OCI-LY1 (cell line): ENCODE results near the gene SZT2.

Experiments used
- H2AFZ ChIP-seq: fragments of 200-600 bp; sonication (generic), shearing (Covaris generic); 2 replicates; pipeline ENCODE4 v1.6.0; 2014; ENCODE audit warnings: antibody characterized with exemption, mild to moderate bottlenecking, low read length
- H3F3A ChIP-seq: fragments of 200-600 bp; sonication (generic), shearing (Covaris generic); 2 replicates; pipeline ENCODE4 v1.6.0; 2014; ENCODE audit warnings: mild to moderate bottlenecking, antibody characterized with exemption, low read length, moderate library complexity; ENCODE audit not compliant: insufficient read depth
- H3K27ac ChIP-seq: fragments of 200-600 bp; sonication (generic); 2 replicates; pipeline ENCODE4 v1.5.1; 2014; ENCODE audit warnings: low read length, mixed run types, mild to moderate bottlenecking, low read depth; ENCODE audit not compliant: poor library complexity, severe bottlenecking
- H3K27me3 ChIP-seq: fragments of 200-600 bp; sonication (generic); 2 replicates; pipeline ENCODE4 v1.6.0; 2014; ENCODE audit warnings: antibody characterized with exemption, mild to moderate bottlenecking, low read length, moderate library complexity; ENCODE audit not compliant: insufficient read depth
- H3K36me3 ChIP-seq: fragments of 200-600 bp; sonication (generic); 2 replicates; pipeline ENCODE4 v1.6.1; 2014; ENCODE audit warnings: mild to moderate bottlenecking, antibody characterized with exemption, low read length, moderate library complexity, mixed read lengths; ENCODE audit not compliant: insufficient read depth
- H3K4me1 ChIP-seq: fragments of 200-600 bp; sonication (generic); 2 replicates; pipeline ENCODE4 v1.5.1; 2014; ENCODE audit warnings: mild to moderate bottlenecking, low read length, moderate library complexity; ENCODE audit not compliant: insufficient read depth, severe bottlenecking
- H3K4me2 ChIP-seq: fragments of 200-600 bp; sonication (generic), shearing (Covaris generic); 2 replicates; pipeline ENCODE4 v1.6.1; 2014; ENCODE audit warnings: low read length
- H3K4me3 ChIP-seq: fragments of 200-600 bp; sonication (generic); 2 replicates; pipeline ENCODE4 v1.5.1; 2014; ENCODE audit warnings: low read length, low read depth, mild to moderate bottlenecking, mixed read lengths; ENCODE audit not compliant: poor library complexity, severe bottlenecking
- H3K79me2 ChIP-seq: fragments of 200-600 bp; shearing (Covaris generic); 2 replicates; pipeline ENCODE4 v1.6.1; 2016; ENCODE audit warnings: mixed run types, low read length, mixed read lengths; ENCODE audit not compliant: insufficient read depth
- H3K9ac ChIP-seq: fragments of 200-600 bp; sonication (generic), shearing (Covaris generic); 2 replicates; pipeline ENCODE4 v1.6.1; 2014; ENCODE audit warnings: mild to moderate bottlenecking, low read length, mixed read lengths
- H3K9me2 ChIP-seq: fragments of 200-600 bp; sonication (generic), shearing (Covaris generic); 2 replicates; pipeline ENCODE4 v1.6.1; 2014; ENCODE audit warnings: low read depth, mild to moderate bottlenecking, low read length, mixed read lengths
- H3K9me3 ChIP-seq: fragments of 200-600 bp; shearing (Covaris generic); 2 replicates; pipeline ENCODE4 v1.6.1; 2014; ENCODE audit warnings: low read length, mixed read lengths
- H4K20me1 ChIP-seq: fragments of 200-600 bp; sonication (generic), shearing (Covaris generic); 2 replicates; pipeline ENCODE4 v1.6.0; 2016; ENCODE audit warnings: mild to moderate bottlenecking, low read length; ENCODE audit not compliant: insufficient read depth
- EZH2 ChIP-seq: fragments of 200-600 bp; sonication (generic), shearing (Covaris generic); IDR thresholded peaks from 2 replicates; pipeline ENCODE4 v1.8.0; 2017; ENCODE audit warnings: borderline replicate concordance, mixed run types, mild to moderate bottlenecking, antibody characterized with exemption, low read length, moderate library complexity, mixed read lengths
- TF ChIP-seq, protein P1 (sequence below): fragments of 200-600 bp; sonication (generic), shearing (Covaris generic); IDR thresholded peaks from 2 replicates; pipeline ENCODE4 v1.5.1; 2017; ENCODE audit warnings: mild to moderate bottlenecking, antibody characterized with exemption, low read length, moderate library complexity, mixed read lengths

Gene SZT2

DNA sequence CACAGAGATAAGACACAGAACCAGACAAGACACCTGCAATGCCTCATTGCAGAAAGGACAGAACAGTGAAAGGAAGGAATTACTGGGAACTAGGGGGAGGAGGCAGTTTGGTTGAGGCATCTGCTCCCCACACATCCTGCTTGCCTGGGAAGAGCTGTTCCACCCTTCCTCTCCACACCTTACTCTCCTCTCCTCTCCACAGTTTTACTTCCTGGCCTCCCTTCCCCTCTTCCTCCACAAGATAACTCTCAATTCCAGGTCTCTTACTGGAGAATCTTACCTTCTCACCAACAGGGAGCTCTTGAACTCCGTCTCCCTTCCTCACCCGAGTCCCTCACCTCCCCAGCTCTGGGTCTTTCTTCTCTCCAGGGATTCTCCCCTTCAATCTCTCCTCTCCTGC is 24.0 kb upstream of the SZT2 start:
- H3K4me3 ChIP-seq, result peak overlapping the region; percentile 85
- TF ChIP-seq EZH2, result no peak
- H3K36me3 ChIP-seq, result peaks cover 49% of the 10 kb centered on the region
- H3K9ac ChIP-seq, result peak overlapping the region; percentile 88; the same call in 1 of the 2 replicates
- H3K9me3 ChIP-seq, result no peaks in the 10 kb centered on the region
- H3F3A ChIP-seq, result peaks cover 4% of the 10 kb centered on the region; the same call in 1 of the 2 replicates
- H3K4me1 ChIP-seq, result peaks cover 34% of the 10 kb centered on the region
- no peak overlapping the region for H3K27ac ChIP-seq
- H3K27me3 ChIP-seq, result no peaks in the 10 kb centered on the region
- H3K79me2 ChIP-seq, result no peaks in the 10 kb centered on the region
- no peaks in the 10 kb centered on the region for H3K9me2 ChIP-seq
- H4K20me1 ChIP-seq, result no peaks in the 10 kb centered on the region
- H2AFZ ChIP-seq, result no peak overlapping the region
- H3K4me2 ChIP-seq, result peak overlapping the region; percentile 81

DNA sequence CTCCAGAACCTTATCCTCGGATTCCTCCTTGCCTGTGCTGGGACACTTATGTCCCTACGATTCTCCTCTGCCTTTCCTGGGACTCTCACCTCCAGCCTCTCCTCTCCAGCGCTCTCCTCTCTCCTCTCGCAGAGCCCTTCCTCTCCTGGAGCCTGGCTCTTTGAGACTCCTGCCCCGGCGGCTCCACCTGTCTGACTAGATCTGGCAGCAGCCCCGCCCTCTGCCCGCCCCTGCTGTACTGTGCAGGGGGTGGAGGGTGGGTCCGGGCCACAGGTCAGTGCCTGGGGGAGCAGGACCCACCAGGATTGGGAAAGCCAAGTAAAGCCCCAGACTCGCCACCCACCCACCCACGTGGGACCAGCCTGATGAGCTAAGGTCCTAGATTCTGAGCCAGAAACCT is 23.5 kb upstream of the SZT2 start:
- Histone ChIP-seq H2AFZ (no peak overlapping the region), H3F3A (peaks cover 4% of the 10 kb centered on the region; the same call in 1 of the 2 replicates), H3K9me3 (no peaks in the 10 kb centered on the region), H3K36me3 (peaks cover 44% of the 10 kb centered on the region), H3K9me2 (no peaks in the 10 kb centered on the region), H3K79me2 (no peaks in the 10 kb centered on the region), H3K4me2 (peak overlapping the region; percentile 81), H3K27ac (peak overlapping the region; percentile 66), H3K9ac (peak overlapping the region; percentile 88), H3K4me3 (peak overlapping the region; percentile 85), H3K27me3 (no peaks in the 10 kb centered on the region), H4K20me1 (no peaks in the 10 kb centered on the region), H3K4me1 (peaks cover 29% of the 10 kb centered on the region)
- TF ChIP-seq, protein P1, sequence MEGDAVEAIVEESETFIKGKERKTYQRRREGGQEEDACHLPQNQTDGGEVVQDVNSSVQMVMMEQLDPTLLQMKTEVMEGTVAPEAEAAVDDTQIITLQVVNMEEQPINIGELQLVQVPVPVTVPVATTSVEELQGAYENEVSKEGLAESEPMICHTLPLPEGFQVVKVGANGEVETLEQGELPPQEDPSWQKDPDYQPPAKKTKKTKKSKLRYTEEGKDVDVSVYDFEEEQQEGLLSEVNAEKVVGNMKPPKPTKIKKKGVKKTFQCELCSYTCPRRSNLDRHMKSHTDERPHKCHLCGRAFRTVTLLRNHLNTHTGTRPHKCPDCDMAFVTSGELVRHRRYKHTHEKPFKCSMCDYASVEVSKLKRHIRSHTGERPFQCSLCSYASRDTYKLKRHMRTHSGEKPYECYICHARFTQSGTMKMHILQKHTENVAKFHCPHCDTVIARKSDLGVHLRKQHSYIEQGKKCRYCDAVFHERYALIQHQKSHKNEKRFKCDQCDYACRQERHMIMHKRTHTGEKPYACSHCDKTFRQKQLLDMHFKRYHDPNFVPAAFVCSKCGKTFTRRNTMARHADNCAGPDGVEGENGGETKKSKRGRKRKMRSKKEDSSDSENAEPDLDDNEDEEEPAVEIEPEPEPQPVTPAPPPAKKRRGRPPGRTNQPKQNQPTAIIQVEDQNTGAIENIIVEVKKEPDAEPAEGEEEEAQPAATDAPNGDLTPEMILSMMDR, result no peak
- TF ChIP-seq EZH2, result no peak

DNA sequence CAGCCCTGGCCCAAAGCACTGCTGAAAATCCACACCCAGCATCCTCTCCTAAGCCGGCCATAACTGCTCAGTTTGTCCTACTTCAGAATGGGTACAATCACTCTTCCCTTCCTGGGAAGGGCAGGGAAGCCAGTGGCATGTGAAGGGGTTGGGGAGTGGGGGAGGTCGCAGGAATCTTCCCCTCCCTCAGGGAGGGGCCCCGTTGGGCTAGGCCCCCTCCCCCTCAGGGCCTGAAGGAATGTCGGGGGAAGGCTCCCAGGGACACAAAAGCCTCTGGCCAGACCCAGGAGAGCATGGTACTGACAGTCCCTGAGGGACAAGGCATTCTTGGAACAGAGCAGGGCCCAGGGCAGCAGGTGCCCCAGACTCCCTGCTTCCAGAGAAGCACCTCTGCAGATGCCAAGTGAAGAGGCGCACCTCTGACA is 23.1 kb upstream of the SZT2 start:
- Histone ChIP-seq H3K27me3 (no peaks in the 10 kb centered on the region), H3K9me2 (no peaks in the 10 kb centered on the region), H3K27ac (peak overlapping the region; percentile 66), H3K36me3 (peaks cover 40% of the 10 kb centered on the region), H3K4me2 (peak overlapping the region; percentile 81), H3K4me3 (peak overlapping the region; percentile 85), H3K79me2 (no peaks in the 10 kb centered on the region), H3F3A (peaks cover 3% of the 10 kb centered on the region; the same call in 1 of the 2 replicates), H4K20me1 (no peaks in the 10 kb centered on the region), H2AFZ (no peak overlapping the region), H3K9ac (peak overlapping the region; percentile 88), H3K4me1 (peaks cover 24% of the 10 kb centered on the region), H3K9me3 (no peaks in the 10 kb centered on the region)
- TF ChIP-seq, protein P1, result no peak
- TF ChIP-seq EZH2, result no peak
